Prostate gland (tissue), 2 donors: ENCODE data around the gene ITSN1.

Experiments
- POLR2A ChIP-seq: fragments of 450-650 bp; IDR thresholded peaks from one replicate; pipeline ENCODE4 v1.6.1; 2016; ENCODE audit warnings: antibody characterized with exemption, mild to moderate bottlenecking
- TF ChIP-seq, protein P1 (sequence below), 4 experiments: fragments of 200-600 bp in 2 of 4; fragments of 450-650 bp in 2 of 4; sonication (generic) in 2 of 4; IDR thresholded peaks; 1 replicate in 3 of 4; 2 replicates in 1 of 4; pipeline ENCODE4 v1.5.1; 2016 to 2019; ENCODE audit warnings: antibody characterized with exemption in 4 of 4, mild to moderate bottlenecking in 2 of 4, moderate library complexity in 2 of 4

DNA sequence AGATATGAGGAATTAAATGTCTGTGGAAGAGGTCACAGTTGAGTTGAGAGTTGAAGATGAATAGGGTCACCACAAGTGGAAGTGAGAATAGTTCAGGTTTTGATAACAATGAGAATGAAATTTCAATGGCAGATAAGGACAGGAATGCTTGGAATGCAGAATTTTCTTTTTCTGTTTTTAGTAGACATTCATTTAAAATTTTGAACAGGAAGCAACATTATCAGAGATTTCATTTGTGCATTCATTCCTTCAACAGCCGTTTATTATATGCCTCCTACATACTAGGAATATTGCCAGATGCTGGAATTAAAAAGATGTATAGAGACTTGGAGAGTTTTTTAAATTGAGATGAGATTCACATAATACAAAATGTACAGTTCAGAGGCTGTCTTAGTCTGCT, 126.8 kb downstream of the ITSN1 start:
- TF ChIP-seq POLR2A, result no peak
- TF ChIP-seq, protein P1, sequence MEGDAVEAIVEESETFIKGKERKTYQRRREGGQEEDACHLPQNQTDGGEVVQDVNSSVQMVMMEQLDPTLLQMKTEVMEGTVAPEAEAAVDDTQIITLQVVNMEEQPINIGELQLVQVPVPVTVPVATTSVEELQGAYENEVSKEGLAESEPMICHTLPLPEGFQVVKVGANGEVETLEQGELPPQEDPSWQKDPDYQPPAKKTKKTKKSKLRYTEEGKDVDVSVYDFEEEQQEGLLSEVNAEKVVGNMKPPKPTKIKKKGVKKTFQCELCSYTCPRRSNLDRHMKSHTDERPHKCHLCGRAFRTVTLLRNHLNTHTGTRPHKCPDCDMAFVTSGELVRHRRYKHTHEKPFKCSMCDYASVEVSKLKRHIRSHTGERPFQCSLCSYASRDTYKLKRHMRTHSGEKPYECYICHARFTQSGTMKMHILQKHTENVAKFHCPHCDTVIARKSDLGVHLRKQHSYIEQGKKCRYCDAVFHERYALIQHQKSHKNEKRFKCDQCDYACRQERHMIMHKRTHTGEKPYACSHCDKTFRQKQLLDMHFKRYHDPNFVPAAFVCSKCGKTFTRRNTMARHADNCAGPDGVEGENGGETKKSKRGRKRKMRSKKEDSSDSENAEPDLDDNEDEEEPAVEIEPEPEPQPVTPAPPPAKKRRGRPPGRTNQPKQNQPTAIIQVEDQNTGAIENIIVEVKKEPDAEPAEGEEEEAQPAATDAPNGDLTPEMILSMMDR (IDR thresholded peaks at IDR 0.05), result no peak
